Esophagus muscularis mucosa (tissue), 4 donors: ENCODE measurements around the gene CNPY3.

Experiments
- CTCF ChIP-seq, 3 experiments: fragments of 200-600 bp in 2 of 3; fragments of 450-650 bp in 1 of 3; sonication (generic) in 2 of 3; IDR thresholded peaks; one replicate each; pipeline ENCODE4 v1.5.1; 2017 to 2019; ENCODE audit warnings: antibody characterized with exemption in 3 of 3, mild to moderate bottlenecking in 2 of 3, moderate library complexity in 1 of 3
- EP300 ChIP-seq: sonication (generic); formaldehyde crosslinking; IDR thresholded peaks from one replicate; pipeline ENCODE4 v1.6.1; 2017; ENCODE audit warnings: antibody characterized with exemption
- POLR2A ChIP-seq: fragments of 450-650 bp; IDR thresholded peaks from one replicate; pipeline ENCODE4 v1.6.1; 2017; ENCODE audit warnings: antibody characterized with exemption, moderate library complexity, mild to moderate bottlenecking, low read depth
- POLR2AphosphoS5 ChIP-seq, 2 donors: sonication (generic); formaldehyde crosslinking; IDR thresholded peaks; one replicate each; pipeline ENCODE4 v1.6.1; 2017; ENCODE audit warnings: antibody characterized with exemption in 2 of 2

GRCh38 chr6:42984924-42985475 is 55.7 kb downstream of the CNPY3 start:
- no peak for TF ChIP-seq POLR2A
- TF ChIP-seq CTCF (IDR thresholded peaks at IDR 0.05) = no peak
- no peak for TF ChIP-seq POLR2AphosphoS5 (IDR thresholded peaks at IDR 0.05)
- TF ChIP-seq EP300 = no peak
